ENCODE measurements around the gene CHST15.
A peak's percentile ranks its signal among the peaks of the same experiment; 100 is the strongest.

The CHST15 gene

GRCh38 chr10:124007773-124008145 lies 85.6 kb downstream of the CHST15 start:
- DNase-seq: no peak

- no peak for DNase-seq
Observed at GRCh38 chr10:124007102-124007772, 86.2 kb downstream of the CHST15 start.

- DNase-seq: no peak
Observed at GRCh38 chr10:124006526-124006925, 86.9 kb downstream of the CHST15 start.

- DNase-seq: no peak
Observed at GRCh38 chr10:124005991-124006392, 87.4 kb downstream of the CHST15 start.

- DNase-seq: no peak
Observed at GRCh38 chr10:124005091-124005490, 88.3 kb downstream of the CHST15 start.

GRCh38 chr10:124004663-124005004 lies 88.8 kb downstream of the CHST15 start:
- DNase-seq: no peak

GRCh38 chr10:124003871-124004662 lies 89.3 kb downstream of the CHST15 start:
- DNase-seq: no peak

- DNase-seq: no peak
Observed at GRCh38 chr10:124003481-124003870, 89.9 kb downstream of the CHST15 start.

GRCh38 chr10:124003070-124003419 lies 90.4 kb downstream of the CHST15 start:
- DNase-seq: no peak

- no peak for DNase-seq
Observed at GRCh38 chr10:124002391-124003069, 90.9 kb downstream of the CHST15 start.

GRCh38 chr10:124001391-124002148 lies 91.8 kb downstream of the CHST15 start:
- DNase-seq: no peak

- DNase-seq: peak; percentile 80
Observed at GRCh38 chr10:124000792-124001201, 92.6 kb downstream of the CHST15 start.

GRCh38 chr10:123999956-124000615 lies 93.3 kb downstream of the CHST15 start:
- no peak for DNase-seq

GRCh38 chr10:123999261-123999660 lies 94.1 kb downstream of the CHST15 start:
- DNase-seq: no peak

- DNase-seq: no peak
Observed at GRCh38 chr10:123998197-123999141, 94.9 kb downstream of the CHST15 start.

- peak; percentile 98 for DNase-seq
Observed at GRCh38 chr10:123997486-123998196, 95.8 kb downstream of the CHST15 start.

GRCh38 chr10:123997013-123997412 lies 96.4 kb downstream of the CHST15 start:
- DNase-seq: no peak

GRCh38 chr10:123996302-123996701 lies 97.1 kb downstream of the CHST15 start:
- no peak for DNase-seq

GRCh38 chr10:123995461-123996131 lies 97.8 kb downstream of the CHST15 start:
- DNase-seq: peak; percentile 29

- no peak for DNase-seq
Observed at GRCh38 chr10:123995082-123995460, 98.3 kb downstream of the CHST15 start.

Measured in suppressor macrophage treated with lipopolysaccharide for 4 hours (primary cell).